ENCODE results near the gene EPX.

GRCh38 chr17:58191241-58191896, 1.2 kb upstream of the EPX start:
- TF ChIP-seq TOX (CRISPR knock-in tag; IDR thresholded peaks at IDR 0.05; ENCODE audit: borderline replicate concordance) (no peak), TSHZ2 (CRISPR knock-in tag; IDR thresholded peaks at IDR 0.05) (no peak), RARB (CRISPR knock-in tag; IDR thresholded peaks at IDR 0.05) (no peak), PATZ1 (CRISPR knock-in tag; IDR thresholded peaks at IDR 0.05; ENCODE audit: borderline replicate concordance) (no peak), ISL1 (CRISPR knock-in tag; IDR thresholded peaks at IDR 0.05) (no peak), ZC3H10 (CRISPR knock-in tag; IDR thresholded peaks at IDR 0.05) (no peak)

Measured in SK-N-SH treated with all-trans-retinoic acid at 6 μM for 48 hours (cell line).